Measurements from ENCODE around the gene TPCN1.
"Not testable (repeated sequence)": the region's sequence is repeated elsewhere in the genome, so short reads cannot be mapped to it uniquely, and the experiment has no call there.

Gene TPCN1

GRCh38 chr12:113197518-113198077 lies 23.7 kb upstream of the TPCN1 start:
- no peak for DNase-seq

- no peak for DNase-seq
These were observed 23.0 kb upstream of the TPCN1 start for GRCh38 chr12:113198296-113198695.

- DNase-seq = no peak
These were observed 21.1 kb upstream of the TPCN1 start for GRCh38 chr12:113200021-113200797.

GRCh38 chr12:113201187-113202177 lies 19.8 kb upstream of the TPCN1 start:
- no peak for DNase-seq

GRCh38 chr12:113202300-113203075 lies 18.8 kb upstream of the TPCN1 start:
- no peak for DNase-seq

GRCh38 chr12:113203852-113204760 lies 17.2 kb upstream of the TPCN1 start:
- DNase-seq = no peak

- no peak for DNase-seq
These were observed 16.5 kb upstream of the TPCN1 start for GRCh38 chr12:113204804-113205203.

- not testable (repeated sequence) for DNase-seq
These were observed 14.5 kb upstream of the TPCN1 start for GRCh38 chr12:113206802-113207201.

- DNase-seq = peak; percentile 29
These were observed 13.6 kb upstream of the TPCN1 start for GRCh38 chr12:113207613-113208040.

- DNase-seq = peak; percentile 49
These were observed 13.0 kb upstream of the TPCN1 start for GRCh38 chr12:113208041-113208934.

- no peak for DNase-seq
These were observed 10.1 kb upstream of the TPCN1 start for GRCh38 chr12:113211160-113211559.

GRCh38 chr12:113214895-113215400 lies 6.3 kb upstream of the TPCN1 start:
- no peak for DNase-seq

GRCh38 chr12:113216027-113216426 lies 5.2 kb upstream of the TPCN1 start:
- DNase-seq = no peak

- no peak for DNase-seq
These were observed 577 bp upstream of the TPCN1 start for GRCh38 chr12:113220593-113221180.

GRCh38 chr12:113221997-113222729 lies 899 bp downstream of the TPCN1 start:
- DNase-seq = no peak

- peak; percentile 34 for DNase-seq
These were observed 1.7 kb downstream of the TPCN1 start for GRCh38 chr12:113222730-113223531.

- DNase-seq = no peak
These were observed 3.7 kb downstream of the TPCN1 start for GRCh38 chr12:113224955-113225354.

Measured in CD4-positive, alpha-beta T cell treated with Interleukin-6 for 4 hours (primary cell).